Keratinocyte (primary cell): Measurements from ENCODE around the gene RGS17. TPM values are rescaled to one million over a fixed set of nuclear protein-coding genes. Genes with fewer than 3 reads are reported as not detected.

Experiments
- DNase-seq: peaks from one replicate; pipeline ENCODE4 v3.0.0-alpha.2; 2011; ENCODE audit warnings: low read depth, missing footprints, low spot score
- FAIRE-seq: peaks from 2 replicates; lab custom pipeline; 2011; peaks lifted over from hg19 to GRCh38; lab: Jason Lieb, UNC
- H2AFZ ChIP-seq: 2 replicates; pipeline ENCODE4 v1.6.0; 2012; ENCODE audit warnings: low read length, control low read depth, inconsistent platforms; ENCODE audit not compliant: control insufficient read depth
- H3K27ac ChIP-seq: 2 replicates; pipeline ENCODE4 v1.5.1; 2011; ENCODE audit warnings: low read length; ENCODE audit not compliant: control insufficient read depth, insufficient read depth
- H3K27me3 ChIP-seq: 3 replicates; pipeline ENCODE4 v1.6.0; 2011; ENCODE audit warnings: low read length; ENCODE audit not compliant: control insufficient read depth, insufficient read depth; ENCODE audit errors: extremely low read depth
- H3K36me3 ChIP-seq, 2 experiments: 2 replicates in 1 of 2; 3 replicates in 1 of 2; pipeline ENCODE4 v1.5.1; 2011; ENCODE audit warnings: low read length in 2 of 2, mild to moderate bottlenecking in 1 of 2; ENCODE audit not compliant: control insufficient read depth in 2 of 2, insufficient read depth in 2 of 2; ENCODE audit errors: extremely low read depth in 1 of 2
- H3K4me1 ChIP-seq: 3 replicates; pipeline ENCODE4 v1.5.1; 2011; ENCODE audit warnings: low read length; ENCODE audit not compliant: control insufficient read depth, insufficient read depth; ENCODE audit errors: extremely low read depth
- H3K4me2 ChIP-seq: 3 replicates; pipeline ENCODE4 v1.6.0; 2011; ENCODE audit warnings: low read depth, low read length; ENCODE audit not compliant: control insufficient read depth, insufficient read depth; ENCODE audit errors: extremely low read depth
- H3K4me3 ChIP-seq, 3 experiments: fragments of 200-600 bp in 1 of 3; sonication (generic) in 1 of 3; 2 replicates in 2 of 3; 3 replicates in 1 of 3; pipeline ENCODE4 v1.5.1; 2011 to 2016; ENCODE audit warnings: low read length in 3 of 3, mild to moderate bottlenecking in 3 of 3, control low read depth in 2 of 3, inconsistent platforms in 1 of 3, low read depth in 1 of 3, mixed read lengths in 1 of 3, mixed run types in 1 of 3, moderate library complexity in 1 of 3; ENCODE audit not compliant: control insufficient read depth in 2 of 3, insufficient read depth in 2 of 3; ENCODE audit errors: extremely low read depth in 1 of 3
- H3K79me2 ChIP-seq: 2 replicates; pipeline ENCODE4 v1.6.0; 2012; ENCODE audit warnings: low read length; ENCODE audit not compliant: control insufficient read depth, insufficient read depth
- H3K9ac ChIP-seq: 3 replicates; pipeline ENCODE4 v1.6.0; 2011; ENCODE audit warnings: low read length; ENCODE audit not compliant: control insufficient read depth, insufficient read depth; ENCODE audit errors: extremely low read depth
- H3K9me1 ChIP-seq: 3 replicates; pipeline ENCODE4 v1.6.0; 2011; ENCODE audit warnings: low read length; ENCODE audit not compliant: control insufficient read depth, insufficient read depth; ENCODE audit errors: extremely low read depth
- H3K9me3 ChIP-seq: 2 replicates; pipeline ENCODE4 v1.5.1; 2012; ENCODE audit warnings: low read depth, low read length; ENCODE audit not compliant: control insufficient read depth
- H4K20me1 ChIP-seq: 3 replicates; pipeline ENCODE4 v1.6.0; 2011; ENCODE audit warnings: low read length; ENCODE audit not compliant: control insufficient read depth, insufficient read depth; ENCODE audit errors: extremely low read depth
- CTCF ChIP-seq, 3 experiments: IDR thresholded peaks in 1 of 3; conservative IDR thresholded peaks in 1 of 3; optimal IDR thresholded peaks in 1 of 3; 2 replicates in 2 of 3; 3 replicates in 1 of 3; pipeline versions ENCODE3 to v1.5.1; 2011; ENCODE audit warnings: low read length in 3 of 3, mild to moderate bottlenecking in 3 of 3, moderate library complexity in 2 of 3, control low read depth in 1 of 3, inconsistent platforms in 1 of 3; ENCODE audit not compliant: insufficient read depth in 2 of 3; ENCODE audit errors: extremely low read depth in 1 of 3
- EZH2 ChIP-seq: IDR thresholded peaks from one replicate; pipeline ENCODE4 v1.6.1; 2012; ENCODE audit warnings: inconsistent platforms, mild to moderate bottlenecking, low read length, moderate library complexity
- dilution Hi-C: fragments of 300-500 bp; cut with MboI; formaldehyde crosslinking; loops from one replicate; pipeline ENCODE4 v1.7.0; 2020; ENCODE audit warnings: low sequenced_read_pairs; ENCODE audit not compliant: extremely low pct_ligation_motif_present
- polyA plus RNA-seq, 5 experiments: library from polyadenylated mRNA; depleted of rRNA in 3 of 5; stranded (reverse) in 3 of 5; stranded (forward) in 1 of 5; unstranded in 1 of 5; fragments of >200 nt; gene quantifications; 1 replicate in 1 of 5; 2 replicates in 3 of 5; 3 replicates in 1 of 5; pipeline versions ENCODE4 v1.2.1 to v1.2.3, GENCODE V29; 2011 to 2012; ENCODE audit warnings: missing spikeins in 2 of 5, low read depth in 1 of 5, low replicate concordance in 1 of 5

Gene RGS17
- polyA plus RNA-seq, 1 donor (not counting 4 experiments of a cell fraction or from before 2014, with no cell fraction given): 0.22 TPM

GRCh38 chr6:153081914-153082313 is 49.2 kb downstream of the RGS17 start:
- H3K4me2 ChIP-seq: no peak overlapping the region
- H3K4me3 ChIP-seq: no peak overlapping the region
- H2AFZ ChIP-seq: no peak overlapping the region
- H3K9me1 ChIP-seq: no peaks in the 10 kb centered on the region
- H4K20me1 ChIP-seq: no peaks in the 10 kb centered on the region
- no peaks in the 10 kb centered on the region for H3K27me3 ChIP-seq
- no peaks in the 10 kb centered on the region for H3K79me2 ChIP-seq
- no peaks in the 10 kb centered on the region for H3K36me3 ChIP-seq
- dilution Hi-C loops: no loop called here
- no peaks in the 10 kb centered on the region for H3K9me3 ChIP-seq
- no peak for FAIRE-seq
- no peak for TF ChIP-seq EZH2
- TF ChIP-seq CTCF (optimal IDR thresholded peaks at IDR 0.05 in 1 of 3, IDR thresholded peaks at IDR 0.05 in 1 of 3, conservative IDR thresholded peaks at IDR 0.05 in 1 of 3; ENCODE audit: extremely low read depth in 1 of 3, insufficient read depth in 2 of 3, low read length in 3 of 3): no peak
- no peak overlapping the region for H3K27ac ChIP-seq
- H3K4me1 ChIP-seq: no peaks in the 10 kb centered on the region
- no peak overlapping the region for H3K9ac ChIP-seq
- no peak for DNase-seq

- no peak for FAIRE-seq
- no peaks in the 10 kb centered on the region for H3K36me3 ChIP-seq
- dilution Hi-C loops: no loop called here
- no peaks in the 10 kb centered on the region for H3K4me1 ChIP-seq
- no peak for TF ChIP-seq EZH2
- no peak for TF ChIP-seq CTCF (optimal IDR thresholded peaks at IDR 0.05 in 1 of 3, IDR thresholded peaks at IDR 0.05 in 1 of 3, conservative IDR thresholded peaks at IDR 0.05 in 1 of 3; ENCODE audit: extremely low read depth in 1 of 3, insufficient read depth in 2 of 3, low read length in 3 of 3)
- no peak overlapping the region for H3K9ac ChIP-seq
- H3K27me3 ChIP-seq: no peaks in the 10 kb centered on the region
- H4K20me1 ChIP-seq: no peaks in the 10 kb centered on the region
- no peak overlapping the region for H3K27ac ChIP-seq
- DNase-seq: no peak
- H3K79me2 ChIP-seq: no peaks in the 10 kb centered on the region
- H3K9me1 ChIP-seq: no peaks in the 10 kb centered on the region
- no peak overlapping the region for H3K4me3 ChIP-seq
- H3K4me2 ChIP-seq: no peak overlapping the region
- no peaks in the 10 kb centered on the region for H3K9me3 ChIP-seq
- no peak overlapping the region for H2AFZ ChIP-seq
These were observed 54.7 kb downstream of the RGS17 start for GRCh38 chr6:153076431-153076830.
